ENCODE measurements around the gene GDPD5. TPM values are rescaled to one million over a fixed set of nuclear protein-coding genes. Genes with fewer than 3 reads are reported as not detected.

The GDPD5 gene
- total RNA-seq, 1 donor from 2014 or later, result 4.4 TPM

GRCh38 chr11:75516886-75517285 is 8.9 kb downstream of the GDPD5 start:
- Histone ChIP-seq H3K36me3 (no peaks in the 10 kb centered on the region), H3K4me1 (no peaks in the 10 kb centered on the region), H3K9me3 (replicated peaks) (no peaks in the 10 kb centered on the region), H3K4me3 (no peak overlapping the region), H3K27ac (replicated peaks) (no peak overlapping the region), H3K27me3 (ENCODE audit: low read depth) (no peaks in the 10 kb centered on the region)
- TF ChIP-seq, protein P1, sequence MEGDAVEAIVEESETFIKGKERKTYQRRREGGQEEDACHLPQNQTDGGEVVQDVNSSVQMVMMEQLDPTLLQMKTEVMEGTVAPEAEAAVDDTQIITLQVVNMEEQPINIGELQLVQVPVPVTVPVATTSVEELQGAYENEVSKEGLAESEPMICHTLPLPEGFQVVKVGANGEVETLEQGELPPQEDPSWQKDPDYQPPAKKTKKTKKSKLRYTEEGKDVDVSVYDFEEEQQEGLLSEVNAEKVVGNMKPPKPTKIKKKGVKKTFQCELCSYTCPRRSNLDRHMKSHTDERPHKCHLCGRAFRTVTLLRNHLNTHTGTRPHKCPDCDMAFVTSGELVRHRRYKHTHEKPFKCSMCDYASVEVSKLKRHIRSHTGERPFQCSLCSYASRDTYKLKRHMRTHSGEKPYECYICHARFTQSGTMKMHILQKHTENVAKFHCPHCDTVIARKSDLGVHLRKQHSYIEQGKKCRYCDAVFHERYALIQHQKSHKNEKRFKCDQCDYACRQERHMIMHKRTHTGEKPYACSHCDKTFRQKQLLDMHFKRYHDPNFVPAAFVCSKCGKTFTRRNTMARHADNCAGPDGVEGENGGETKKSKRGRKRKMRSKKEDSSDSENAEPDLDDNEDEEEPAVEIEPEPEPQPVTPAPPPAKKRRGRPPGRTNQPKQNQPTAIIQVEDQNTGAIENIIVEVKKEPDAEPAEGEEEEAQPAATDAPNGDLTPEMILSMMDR (IDR thresholded peaks at IDR 0.05; ENCODE audit: borderline replicate concordance), result no peak
- intact Hi-C loops (cut with micrococcal nuclease), result no loop called here
- DNase-seq, result no peak

DNA sequence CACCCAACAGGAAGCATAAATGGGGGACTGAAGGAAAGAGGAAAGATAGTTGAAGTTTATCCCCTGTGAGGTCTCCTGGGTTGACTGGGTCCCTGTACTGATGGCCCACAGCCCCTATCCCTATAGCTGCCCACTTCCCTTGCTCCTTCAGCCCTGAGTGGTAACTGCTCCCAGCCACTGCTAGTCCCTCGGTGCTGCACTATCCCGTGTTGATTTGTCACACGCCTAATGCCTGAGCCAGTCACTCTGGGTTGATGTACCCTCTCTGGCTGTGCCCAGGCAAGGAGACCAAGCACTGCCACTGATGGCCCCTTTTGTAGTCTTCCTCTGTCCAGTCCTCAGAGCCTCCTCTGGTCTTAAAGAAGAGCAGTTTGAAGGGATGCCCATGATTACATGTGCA is 9.6 kb downstream of the GDPD5 start:
- intact Hi-C loops (cut with micrococcal nuclease), result no loop called here
- TF ChIP-seq, protein P1 (IDR thresholded peaks at IDR 0.05; ENCODE audit: borderline replicate concordance), result no peak
- no peak for DNase-seq
- Histone ChIP-seq H3K27ac (replicated peaks) (no peak overlapping the region), H3K9me3 (replicated peaks) (no peaks in the 10 kb centered on the region), H3K4me1 (no peaks in the 10 kb centered on the region), H3K36me3 (no peaks in the 10 kb centered on the region), H3K27me3 (ENCODE audit: low read depth) (no peaks in the 10 kb centered on the region), H3K4me3 (no peak overlapping the region)

DNA sequence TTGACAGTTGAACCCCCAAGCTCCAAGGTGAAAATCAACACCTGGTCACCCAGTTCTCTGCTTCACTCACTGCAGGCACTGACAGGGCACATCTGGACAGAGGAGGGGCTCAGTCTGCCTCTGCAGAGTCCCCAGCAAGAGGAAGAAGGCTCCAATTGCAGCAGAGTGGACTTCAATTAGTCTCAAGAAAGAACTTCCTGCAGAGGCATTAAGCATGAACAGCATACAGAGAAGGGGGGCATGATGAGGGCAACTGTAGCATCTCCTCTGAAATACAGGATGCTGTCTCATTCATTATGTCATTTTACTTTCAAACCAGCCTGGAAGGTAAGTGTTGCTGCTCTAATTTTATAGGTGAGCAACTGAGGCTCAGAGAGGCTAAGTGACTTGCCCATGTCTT is 11.1 kb downstream of the GDPD5 start:
- no peaks in the 10 kb centered on the region for H3K36me3 ChIP-seq
- no peak overlapping the region for H3K4me3 ChIP-seq
- DNase-seq, result no peak
- H3K27ac ChIP-seq (replicated peaks), result no peak overlapping the region
- TF ChIP-seq, protein P1 (IDR thresholded peaks at IDR 0.05; ENCODE audit: borderline replicate concordance), result no peak
- no peaks in the 10 kb centered on the region for H3K27me3 ChIP-seq (ENCODE audit: low read depth)
- H3K9me3 ChIP-seq (replicated peaks), result no peaks in the 10 kb centered on the region
- H3K4me1 ChIP-seq, result no peaks in the 10 kb centered on the region
- intact Hi-C loops (cut with micrococcal nuclease), result no loop called here

GRCh38 chr11:75513250-75513649 is 12.5 kb downstream of the GDPD5 start:
- intact Hi-C loops (cut with micrococcal nuclease), result no loop called here
- Histone ChIP-seq H3K36me3 (no peaks in the 10 kb centered on the region), H3K9me3 (replicated peaks) (no peaks in the 10 kb centered on the region), H3K27ac (replicated peaks) (no peak overlapping the region), H3K27me3 (ENCODE audit: low read depth) (no peaks in the 10 kb centered on the region), H3K4me1 (no peaks in the 10 kb centered on the region), H3K4me3 (no peak overlapping the region)
- no peak for DNase-seq
- TF ChIP-seq, protein P1 (IDR thresholded peaks at IDR 0.05; ENCODE audit: borderline replicate concordance), result no peak

- intact Hi-C loops (cut with micrococcal nuclease), result no loop called here
- Histone ChIP-seq H3K4me3 (no peak overlapping the region), H3K4me1 (peaks cover 17% of the 10 kb centered on the region), H3K36me3 (no peaks in the 10 kb centered on the region), H3K27me3 (ENCODE audit: low read depth) (no peaks in the 10 kb centered on the region), H3K9me3 (replicated peaks) (no peaks in the 10 kb centered on the region), H3K27ac (replicated peaks) (no peak overlapping the region)
- no peak for DNase-seq
- TF ChIP-seq, protein P1 (IDR thresholded peaks at IDR 0.05; ENCODE audit: borderline replicate concordance), result no peak
These were observed 15.1 kb downstream of the GDPD5 start for GRCh38 chr11:75510723-75511019.
